Fibroblast of pulmonary artery (primary cell): ENCODE results near the gene ARHGAP24.

Experiments used
- DNase-seq: peaks from one replicate; pipeline ENCODE4 v3.0.0-alpha.2; 2010; ENCODE audit warnings: low read depth
- H3K4me3 ChIP-seq: replicated peaks from 2 replicates; pipeline ENCODE4 v1.5.1; 2011; ENCODE audit warnings: low read depth, mild to moderate bottlenecking, control low read depth, low read length, moderate library complexity
- TF ChIP-seq, protein P1 (sequence below): IDR thresholded peaks from 2 replicates; pipeline ENCODE4 v1.5.1; 2011; ENCODE audit warnings: mild to moderate bottlenecking, control low read depth, low read length, inconsistent platforms; ENCODE audit errors: missing control alignments

The ARHGAP24 gene

DNA sequence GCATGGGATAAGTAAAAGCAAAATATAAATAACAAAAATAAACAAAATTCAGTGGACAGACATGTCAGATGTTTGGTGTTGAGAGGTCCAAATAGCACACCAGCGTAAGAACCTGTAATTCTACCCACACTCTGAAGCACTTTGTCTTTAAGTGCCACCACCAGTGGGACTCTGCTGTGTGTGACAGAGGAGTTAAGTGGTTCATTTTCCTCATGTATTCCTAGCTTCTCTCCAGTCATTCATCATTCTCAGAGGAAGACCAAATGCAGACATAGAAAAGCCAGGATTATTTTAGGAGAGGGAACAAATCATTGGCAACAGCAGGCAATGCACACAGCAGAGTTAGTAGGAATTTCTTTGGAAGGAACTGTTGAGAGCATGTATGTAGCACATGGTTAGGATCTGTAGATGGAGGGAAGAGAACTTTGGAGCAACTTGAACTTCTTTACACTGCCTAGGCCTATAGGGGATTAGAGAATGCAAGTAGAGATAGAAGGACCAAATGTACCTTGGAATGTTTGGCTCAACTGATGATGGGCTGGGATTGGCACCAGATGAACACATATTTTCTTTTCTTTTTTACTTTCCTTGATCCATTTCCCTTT lies 43.0 kb upstream of the ARHGAP24 start:
- DNase-seq: no peak
- no peak overlapping the region for H3K4me3 ChIP-seq
- TF ChIP-seq, protein P1, sequence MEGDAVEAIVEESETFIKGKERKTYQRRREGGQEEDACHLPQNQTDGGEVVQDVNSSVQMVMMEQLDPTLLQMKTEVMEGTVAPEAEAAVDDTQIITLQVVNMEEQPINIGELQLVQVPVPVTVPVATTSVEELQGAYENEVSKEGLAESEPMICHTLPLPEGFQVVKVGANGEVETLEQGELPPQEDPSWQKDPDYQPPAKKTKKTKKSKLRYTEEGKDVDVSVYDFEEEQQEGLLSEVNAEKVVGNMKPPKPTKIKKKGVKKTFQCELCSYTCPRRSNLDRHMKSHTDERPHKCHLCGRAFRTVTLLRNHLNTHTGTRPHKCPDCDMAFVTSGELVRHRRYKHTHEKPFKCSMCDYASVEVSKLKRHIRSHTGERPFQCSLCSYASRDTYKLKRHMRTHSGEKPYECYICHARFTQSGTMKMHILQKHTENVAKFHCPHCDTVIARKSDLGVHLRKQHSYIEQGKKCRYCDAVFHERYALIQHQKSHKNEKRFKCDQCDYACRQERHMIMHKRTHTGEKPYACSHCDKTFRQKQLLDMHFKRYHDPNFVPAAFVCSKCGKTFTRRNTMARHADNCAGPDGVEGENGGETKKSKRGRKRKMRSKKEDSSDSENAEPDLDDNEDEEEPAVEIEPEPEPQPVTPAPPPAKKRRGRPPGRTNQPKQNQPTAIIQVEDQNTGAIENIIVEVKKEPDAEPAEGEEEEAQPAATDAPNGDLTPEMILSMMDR: no peak

DNA sequence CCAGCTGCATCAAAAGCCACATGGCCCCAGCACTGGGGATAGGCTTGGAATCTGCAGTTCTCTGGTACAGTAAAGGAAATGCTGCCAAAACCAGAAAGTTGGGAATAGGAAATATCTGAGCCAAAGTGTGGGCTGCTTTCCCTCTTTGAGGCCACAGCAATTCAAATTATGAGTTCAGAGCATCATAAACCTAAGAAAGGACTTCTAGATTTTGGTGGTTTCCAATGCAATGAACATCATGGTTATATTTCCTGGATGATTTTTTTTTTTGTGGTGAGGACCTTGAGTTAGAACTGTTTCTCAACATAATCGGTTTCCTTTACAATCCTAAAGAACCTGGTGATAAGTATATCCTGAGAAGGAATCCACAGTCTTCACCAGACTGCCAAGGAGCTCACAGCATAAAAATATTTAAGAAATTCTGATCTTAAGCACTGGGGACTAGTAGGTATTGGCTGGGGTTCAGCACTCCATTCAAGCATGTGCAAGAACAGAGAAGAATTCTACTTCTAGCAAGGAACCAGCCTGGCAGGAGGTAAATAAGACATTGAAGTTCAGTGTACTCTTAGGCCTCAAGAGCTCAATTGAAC lies 29.8 kb upstream of the ARHGAP24 start:
- TF ChIP-seq, protein P1: no peak
- peak; percentile 18 for DNase-seq
- H3K4me3 ChIP-seq: no peak overlapping the region

DNA sequence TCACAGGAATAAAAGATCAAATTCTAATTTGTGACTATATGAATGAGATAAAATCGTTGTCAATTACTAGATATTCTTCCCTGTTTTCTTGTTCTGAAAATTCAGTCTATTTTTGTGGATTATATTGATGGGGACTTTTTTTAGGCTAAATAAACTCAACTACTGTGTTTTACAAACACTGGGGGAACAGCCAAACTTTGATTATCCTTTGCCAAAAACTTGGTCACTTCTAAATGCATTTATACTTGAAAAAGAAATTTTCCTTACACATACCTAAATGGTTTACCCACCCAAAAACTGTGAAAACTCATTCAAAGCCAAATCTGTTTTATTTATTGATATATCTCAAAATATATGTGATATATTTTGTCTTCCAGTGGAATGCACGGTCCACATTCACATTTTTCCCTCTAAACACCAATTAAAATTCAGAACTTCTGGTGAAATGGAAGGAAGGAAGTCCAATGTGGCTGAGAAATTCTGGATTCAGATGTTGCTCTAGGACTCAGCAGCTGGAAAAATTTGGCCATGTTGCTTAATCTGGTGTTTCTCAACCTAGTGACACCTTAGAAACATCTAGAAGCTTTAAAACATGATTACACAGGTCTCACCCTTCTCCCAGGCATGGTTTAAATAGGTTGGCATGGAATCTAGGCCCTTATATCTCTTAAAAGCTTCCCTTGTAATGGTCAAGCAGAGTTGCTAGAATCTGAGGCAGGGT lies 28.6 kb upstream of the ARHGAP24 start:
- TF ChIP-seq, protein P1: no peak
- no peak overlapping the region for H3K4me3 ChIP-seq
- no peak for DNase-seq

DNA sequence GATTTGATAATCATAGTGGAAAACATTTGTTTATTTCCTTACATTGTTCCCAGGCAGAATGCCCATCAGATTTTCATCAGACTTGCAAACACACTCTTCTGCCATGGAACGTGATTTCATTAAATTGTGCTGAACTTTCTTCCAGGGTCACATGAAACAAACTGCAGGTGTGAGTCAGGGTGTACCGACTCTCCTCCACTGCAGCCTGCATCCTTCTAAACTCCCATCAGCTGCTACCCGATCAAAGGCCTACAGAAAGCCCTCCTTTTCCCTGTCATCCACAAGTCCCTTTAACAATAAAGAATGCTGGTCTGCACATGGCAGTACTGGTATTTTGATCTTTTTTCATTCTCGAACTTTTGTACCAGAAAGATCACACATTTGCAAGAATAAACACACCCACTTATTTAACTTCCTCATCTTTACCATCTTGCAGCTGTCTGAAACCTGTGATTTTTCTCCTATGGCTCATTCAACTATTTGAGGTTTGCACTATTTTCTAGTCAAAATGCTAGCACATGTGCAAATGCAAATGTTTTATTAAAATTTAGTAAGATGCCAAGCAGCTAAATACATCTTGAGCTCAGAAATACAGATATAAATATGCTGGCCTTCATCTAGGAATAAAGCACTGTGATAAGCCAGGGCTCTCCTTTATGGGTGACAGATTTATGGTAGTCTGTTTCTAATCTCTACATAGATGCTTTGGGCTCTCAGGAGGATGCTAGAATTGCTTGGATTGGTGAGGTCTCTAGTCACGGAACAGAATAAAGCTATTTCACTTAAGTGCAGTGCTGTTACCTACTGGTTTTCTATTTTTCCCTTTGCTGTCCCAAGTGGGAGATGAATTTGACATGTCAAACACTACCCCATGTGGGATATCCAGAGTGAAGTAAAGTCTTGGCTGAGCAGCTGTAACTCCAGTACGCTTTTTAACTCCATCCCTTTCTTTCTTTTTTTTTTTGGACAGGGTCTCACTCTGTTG lies 25.8 kb upstream of the ARHGAP24 start:
- TF ChIP-seq, protein P1: no peak
- H3K4me3 ChIP-seq: no peak overlapping the region
- no peak for DNase-seq

DNA sequence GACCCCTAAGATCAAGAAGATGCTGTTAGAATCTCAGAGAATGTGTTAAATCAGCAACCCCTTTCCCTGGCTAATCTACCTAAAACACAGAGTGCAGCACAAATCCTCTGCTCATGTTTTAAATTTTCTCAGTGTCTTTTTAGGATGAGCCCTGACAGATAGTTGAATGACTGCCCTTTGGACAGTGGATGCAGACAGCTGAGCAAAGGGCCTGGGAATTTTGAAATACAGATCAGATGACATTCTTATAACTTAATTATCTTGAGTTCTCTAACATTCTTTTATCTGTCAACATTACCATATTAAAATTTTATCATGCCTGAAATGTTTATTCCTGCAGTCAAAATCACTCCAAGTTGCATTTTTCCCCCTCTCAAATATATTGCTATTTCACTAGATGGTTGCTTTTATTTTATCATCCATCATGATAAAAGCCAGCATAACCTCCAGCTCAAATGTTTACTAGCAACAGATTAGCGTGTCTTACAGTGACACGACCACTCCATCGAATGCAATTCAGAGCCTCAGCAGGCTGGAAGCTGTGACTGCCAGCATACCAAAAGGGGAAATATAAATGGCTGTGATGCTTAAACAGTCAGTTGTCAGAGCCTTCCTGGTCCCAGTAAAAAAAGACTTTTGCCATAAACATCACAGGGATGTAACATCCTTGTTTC lies 22.8 kb upstream of the ARHGAP24 start:
- H3K4me3 ChIP-seq: no peak overlapping the region
- no peak for DNase-seq
- TF ChIP-seq, protein P1: no peak

DNA sequence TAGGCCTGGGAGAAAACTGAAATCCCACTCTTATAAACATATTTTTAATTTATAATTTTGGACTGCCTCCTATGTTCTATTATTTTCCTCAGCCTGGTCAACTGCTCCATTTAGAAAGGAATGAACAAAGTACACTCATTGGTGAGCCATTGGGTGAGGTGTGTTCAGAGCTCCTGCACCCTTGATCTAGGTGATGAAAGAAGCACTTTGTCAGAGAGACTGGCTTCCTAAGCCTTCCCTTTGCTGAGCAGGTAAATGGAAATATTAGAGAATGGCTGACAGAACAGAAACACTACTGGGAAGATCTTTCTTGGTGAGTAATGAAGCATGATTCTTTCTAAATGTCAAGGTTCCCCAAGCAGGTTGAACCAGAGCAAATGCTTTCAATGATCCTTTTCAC lies 19.0 kb upstream of the ARHGAP24 start:
- no peak overlapping the region for H3K4me3 ChIP-seq
- no peak for DNase-seq
- TF ChIP-seq, protein P1: no peak
